ENCODE measurements around the gene HOXB9. TPM values are rescaled to one million over a fixed set of nuclear protein-coding genes. Genes with fewer than 3 reads are reported as not detected.

Gene HOXB9
- total RNA-seq, 1 donor from 2014 or later, result not detected

DNA sequence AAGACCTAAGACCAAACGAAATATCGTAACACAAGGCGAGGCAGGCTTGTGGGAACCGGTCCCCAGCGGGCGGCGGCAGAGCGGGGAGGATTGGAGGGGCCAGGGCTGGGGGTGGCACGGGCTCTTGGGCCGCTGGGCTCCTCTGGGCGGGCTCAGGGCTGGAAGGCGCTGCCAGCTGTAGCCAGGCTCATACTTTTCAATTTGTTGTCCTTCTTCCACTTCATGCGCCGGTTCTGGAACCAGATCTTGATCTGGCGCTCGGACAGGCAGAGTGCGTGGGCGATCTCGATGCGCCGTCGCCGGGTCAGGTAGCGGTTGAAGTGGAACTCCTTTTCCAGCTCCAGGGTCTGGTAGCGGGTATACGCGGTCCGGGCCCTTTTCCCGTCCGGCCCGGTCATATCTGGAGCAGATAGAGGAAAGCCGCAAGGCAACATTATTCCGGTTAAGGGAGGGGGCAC is 34.1 kb downstream of the HOXB9 start:
- intact Hi-C loops (cut with DNase I), result loop anchor here (10.0 kb wide), 1 partner anchor 247 kb away; no protein-coding TSS in a partner anchor
- ATAC-seq (ENCODE audit: poor library complexity), result no peak
- DNase-seq, result no peak

DNA sequence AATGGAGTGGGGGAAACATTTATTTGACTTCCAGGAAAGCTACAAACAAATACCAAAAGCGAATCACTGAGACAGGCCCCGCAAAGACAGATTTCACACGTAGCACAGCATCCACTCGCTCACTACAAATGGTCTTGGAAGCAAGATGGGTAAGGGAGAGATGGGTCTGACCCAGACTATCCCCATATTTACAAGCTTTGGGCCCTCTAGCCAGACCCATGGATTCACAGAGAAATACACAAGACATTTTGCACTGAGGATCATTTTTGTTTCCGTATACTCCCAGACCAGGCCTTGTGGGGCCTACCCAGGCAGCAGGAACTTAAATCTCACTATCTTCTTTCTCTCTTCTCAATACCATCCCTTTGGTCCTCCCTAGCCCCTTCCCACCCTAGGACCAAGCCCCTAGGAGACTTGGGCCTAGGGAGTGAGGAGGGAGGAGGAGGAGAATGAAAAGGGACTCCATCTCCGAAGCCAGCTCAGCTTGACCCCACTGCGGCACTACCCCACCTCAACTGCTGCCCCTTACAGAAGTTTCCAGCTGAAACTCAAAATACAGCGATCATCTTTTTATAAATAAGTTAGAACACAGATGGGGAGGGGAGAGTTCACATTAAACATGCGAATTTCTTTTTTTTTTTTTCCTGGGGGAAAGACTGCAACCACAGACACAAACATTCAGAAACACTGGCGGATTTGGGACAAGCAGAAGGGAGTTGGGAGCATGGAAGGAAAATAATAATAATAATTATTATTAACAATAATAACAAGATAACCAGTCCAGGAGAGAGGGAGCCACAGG is 34.7 kb downstream of the HOXB9 start:
- no peak for DNase-seq
- no peak for ATAC-seq (ENCODE audit: poor library complexity)
- intact Hi-C loops (cut with DNase I), result loop anchor here (10.0 kb wide), 1 partner anchor 247 kb away; no protein-coding TSS in a partner anchor

DNA sequence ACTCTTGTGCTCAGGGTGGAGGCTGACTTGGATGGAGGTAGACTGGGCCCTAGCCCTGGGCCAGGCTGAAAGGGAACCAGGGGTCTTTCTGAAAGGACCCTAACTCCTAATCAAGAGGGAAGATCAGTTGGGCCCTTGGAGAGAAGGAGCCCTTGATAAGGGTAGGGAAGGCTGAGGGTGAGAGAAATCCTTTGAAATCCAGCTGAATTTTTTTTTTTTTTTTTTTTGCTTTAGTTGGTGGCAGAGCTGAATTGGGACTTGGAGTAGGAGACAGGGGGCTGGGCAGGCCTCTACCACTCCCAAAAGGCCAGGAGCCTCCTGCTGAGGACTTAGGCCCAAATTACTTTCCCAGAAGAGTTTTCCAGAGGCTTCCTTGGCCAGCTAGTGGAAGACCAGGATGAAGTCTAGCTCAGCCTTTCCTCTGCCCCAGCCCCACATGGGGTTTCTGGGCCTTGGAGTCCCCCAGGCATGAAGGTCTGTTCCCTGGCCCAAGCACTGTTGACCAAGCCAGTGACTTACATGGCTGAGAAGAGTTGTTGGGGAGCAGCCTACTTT is 35.5 kb downstream of the HOXB9 start:
- intact Hi-C loops (cut with DNase I), result loop anchor here (10.0 kb wide), 1 partner anchor 246 kb away; no protein-coding TSS in a partner anchor
- no peak for DNase-seq
- no peak for ATAC-seq (ENCODE audit: poor library complexity)

DNA sequence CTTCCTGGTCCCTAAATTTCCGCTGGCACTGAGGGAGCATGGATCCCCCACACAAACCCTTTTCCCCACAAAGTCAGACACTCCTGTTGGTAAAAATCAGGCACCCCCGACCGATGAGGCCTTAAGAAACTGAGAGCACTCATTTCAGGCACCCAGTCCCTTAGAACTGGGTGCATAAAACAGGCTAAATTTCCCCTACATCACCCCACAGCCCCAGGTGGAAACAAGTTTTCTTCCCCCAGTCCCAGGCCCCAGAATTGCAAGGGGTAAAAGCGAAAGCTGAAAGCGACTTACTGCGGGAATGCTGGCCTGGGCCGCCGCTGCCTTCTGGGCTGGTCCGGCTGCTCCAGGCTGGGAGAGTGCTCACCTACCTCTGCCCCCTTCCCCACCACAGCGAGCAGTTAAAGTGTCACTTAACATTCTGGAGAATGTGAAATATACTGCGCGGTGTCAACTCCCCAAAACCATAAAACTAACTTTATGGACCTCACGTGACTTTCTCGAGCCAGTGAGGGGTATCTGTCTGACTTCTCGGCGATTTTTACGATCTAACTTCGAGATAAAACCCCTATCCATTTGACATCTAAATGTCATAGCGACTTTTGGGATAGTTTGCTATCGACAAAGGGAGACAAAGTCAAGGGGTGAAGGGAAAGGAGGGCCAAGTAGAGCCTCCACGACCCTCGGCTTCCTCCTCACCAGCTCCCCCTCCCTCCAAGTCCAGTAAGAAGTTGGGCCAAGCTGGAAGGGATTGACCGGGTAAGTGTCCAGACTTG is 36.1 kb downstream of the HOXB9 start, which contains the start of gene HOXB3:
Gene HOXB3, minus strand, starts transcription at position 411 of the 776 bp plus-strand sequence. CDS start 37,767 bp downstream, outside the sequence.
- ATAC-seq (ENCODE audit: poor library complexity) (no peak), DNase-seq (no peak)
- intact Hi-C loops (cut with DNase I), result loop anchor here (10.0 kb wide), 1 partner anchor 245 kb away; no protein-coding TSS in a partner anchor

DNA sequence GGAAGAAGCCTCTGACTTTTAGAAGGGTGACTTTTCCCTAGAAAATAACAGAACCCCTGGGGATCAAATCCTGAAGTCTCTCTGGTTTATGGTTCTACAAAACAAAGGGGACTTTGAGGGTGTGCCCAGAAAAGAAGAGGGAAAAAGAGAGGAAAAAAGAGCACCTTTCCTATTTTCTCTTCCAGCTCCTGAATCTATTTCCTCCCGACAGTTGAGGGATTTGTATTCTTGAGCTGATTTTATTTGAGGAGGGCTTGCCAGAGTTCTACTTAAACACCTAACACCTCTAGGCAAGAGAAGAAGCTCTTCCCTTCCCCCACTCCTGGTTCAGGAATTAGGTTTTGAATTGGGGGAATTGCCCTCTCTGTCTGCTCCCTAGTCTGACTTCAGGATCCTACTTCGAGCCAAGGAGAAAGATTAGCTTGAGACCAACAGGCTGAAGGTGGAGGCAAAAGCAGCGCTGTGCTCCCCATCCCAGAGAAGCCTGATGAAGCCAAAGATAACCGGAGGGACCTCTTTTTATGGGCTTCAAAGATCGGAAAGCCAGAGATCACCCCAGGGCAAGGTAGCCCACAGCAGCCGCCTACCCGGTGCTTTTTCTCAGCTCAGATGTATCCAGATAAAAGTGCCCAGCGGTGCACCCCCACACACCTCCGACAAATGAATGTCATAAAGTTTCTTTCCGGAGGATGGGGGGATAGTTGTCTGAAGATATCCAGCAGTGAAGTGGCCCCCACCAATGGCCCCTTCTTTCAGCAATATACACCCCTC is 36.9 kb downstream of the HOXB9 start:
- intact Hi-C loops (cut with DNase I), result no loop called here
- ATAC-seq (ENCODE audit: poor library complexity), result no peak
- DNase-seq, result no peak

DNA sequence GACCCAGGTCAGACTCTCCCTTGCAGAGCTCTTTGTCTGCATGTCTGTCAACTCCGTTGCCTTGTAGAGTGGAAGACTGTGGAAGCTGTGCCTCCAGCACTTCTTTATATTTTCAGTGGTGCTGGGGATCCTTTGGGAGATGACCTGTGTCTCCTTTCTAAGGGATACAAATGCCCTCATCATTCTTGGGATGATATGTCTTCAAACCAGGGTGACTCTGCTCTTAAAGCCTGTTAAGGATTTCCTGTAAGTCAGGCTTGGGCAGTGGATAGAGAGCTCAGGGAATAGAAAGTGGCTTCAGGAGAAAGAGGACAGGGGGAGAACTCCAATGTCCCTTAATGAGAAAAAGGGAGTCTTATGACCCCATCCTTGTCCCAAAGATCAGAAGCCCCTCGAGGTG is 37.6 kb downstream of the HOXB9 start:
- DNase-seq (no peak), ATAC-seq (ENCODE audit: poor library complexity) (no peak)
- intact Hi-C loops (cut with DNase I), result no loop called here

DNA sequence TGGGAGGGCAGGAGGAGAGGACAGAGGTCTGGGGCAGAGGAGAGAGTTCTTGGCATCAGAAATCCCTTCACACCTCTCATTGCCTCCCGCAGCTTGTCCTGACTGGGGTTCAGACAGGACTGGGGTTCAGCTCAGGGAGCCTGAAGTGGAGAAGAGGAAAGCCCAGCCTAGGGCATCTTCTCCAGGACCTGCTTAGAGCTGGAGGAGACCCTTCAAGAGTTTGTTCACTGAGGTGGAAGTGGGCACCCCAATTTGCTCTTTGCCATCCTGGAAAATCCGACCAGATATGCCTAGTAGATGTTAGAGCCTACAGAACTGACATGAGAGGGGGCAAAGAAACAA is 38.1 kb downstream of the HOXB9 start:
- intact Hi-C loops (cut with DNase I), result no loop called here
- DNase-seq (no peak), ATAC-seq (ENCODE audit: poor library complexity) (no peak)

DNA sequence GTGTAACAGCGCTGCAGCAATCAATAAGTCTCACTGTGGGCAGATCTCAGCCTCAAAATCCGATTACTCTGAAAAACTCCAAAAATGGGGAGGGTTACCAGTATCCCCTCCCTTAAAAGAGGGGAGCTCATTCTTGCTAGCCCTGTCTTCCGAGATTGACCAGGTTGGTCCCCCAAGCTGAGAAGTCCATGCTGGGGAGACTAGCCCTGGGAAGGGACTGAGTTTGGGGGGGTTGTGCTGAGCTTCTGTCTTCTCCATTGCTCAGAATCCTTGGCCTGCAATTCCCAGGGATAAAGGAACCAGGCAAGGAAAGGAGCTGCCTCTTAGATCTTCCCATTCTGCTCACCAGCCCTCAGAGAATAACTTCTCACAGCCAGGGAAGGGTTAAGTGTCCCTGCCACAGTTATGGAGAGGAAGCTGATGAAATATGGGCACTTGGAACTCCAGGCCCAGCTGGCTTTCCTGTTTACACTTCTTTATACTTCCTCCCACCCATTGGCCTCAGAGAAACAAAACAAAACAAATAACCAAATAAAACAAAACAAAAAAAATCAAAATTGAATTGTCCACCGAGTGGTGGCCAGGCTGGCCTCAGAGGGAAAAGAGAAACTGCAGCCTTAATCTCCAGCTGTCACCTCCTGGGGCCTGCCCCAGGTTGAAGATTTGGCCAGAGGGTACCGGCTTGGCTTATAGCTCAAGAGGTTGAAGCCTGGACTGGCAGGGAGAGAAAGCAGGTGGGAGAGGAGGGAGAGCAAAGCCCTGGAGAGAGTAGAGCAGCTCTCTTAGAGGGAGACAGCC is 38.7 kb downstream of the HOXB9 start:
- DNase-seq (no peak), ATAC-seq (ENCODE audit: poor library complexity) (no peak)
- intact Hi-C loops (cut with DNase I), result no loop called here

DNA sequence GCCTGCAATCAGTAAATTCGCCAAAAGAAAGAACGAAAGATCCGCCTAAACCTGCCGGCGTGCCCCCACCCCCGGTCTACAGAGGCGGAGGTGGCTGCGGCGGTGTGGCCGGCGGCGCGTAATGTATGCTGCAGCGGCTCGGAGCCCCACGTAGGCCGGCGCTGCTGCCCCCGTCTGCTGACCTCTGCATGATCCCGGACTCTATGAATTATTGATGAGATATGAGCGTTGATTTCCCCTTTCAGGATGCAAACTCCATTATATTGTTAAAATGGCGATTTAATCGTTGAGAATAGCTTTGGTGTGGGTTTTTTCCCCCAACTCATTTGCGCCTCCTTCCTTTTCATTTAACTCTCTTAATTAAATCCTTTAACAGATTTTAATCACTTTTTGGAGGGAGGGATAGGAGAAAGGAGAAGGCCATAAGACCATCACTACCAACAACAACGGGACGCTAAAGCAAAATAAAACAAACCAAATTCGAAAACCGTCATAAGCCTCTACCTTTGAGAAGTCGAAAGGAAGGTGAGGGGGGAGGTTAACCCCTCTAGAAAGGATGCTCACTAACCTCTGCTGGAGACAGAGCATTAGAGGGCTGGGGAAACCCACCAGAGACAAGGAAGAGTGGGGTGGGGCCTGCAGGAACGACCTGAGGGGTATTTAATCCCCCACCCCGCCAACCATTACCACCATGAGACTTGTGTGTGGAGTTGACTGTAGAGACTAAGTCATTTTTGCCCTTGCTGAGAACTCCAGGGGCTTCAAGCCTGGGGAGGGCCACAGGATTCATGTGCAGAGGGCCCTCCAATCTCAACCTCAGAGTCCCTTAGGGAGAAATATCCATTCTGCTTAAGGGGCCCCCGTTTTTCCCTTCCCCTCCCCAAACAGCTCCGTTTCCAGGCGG is 39.6 kb downstream of the HOXB9 start:
- intact Hi-C loops (cut with DNase I), result no loop called here
- DNase-seq (no peak), ATAC-seq (ENCODE audit: poor library complexity) (no peak)

DNA sequence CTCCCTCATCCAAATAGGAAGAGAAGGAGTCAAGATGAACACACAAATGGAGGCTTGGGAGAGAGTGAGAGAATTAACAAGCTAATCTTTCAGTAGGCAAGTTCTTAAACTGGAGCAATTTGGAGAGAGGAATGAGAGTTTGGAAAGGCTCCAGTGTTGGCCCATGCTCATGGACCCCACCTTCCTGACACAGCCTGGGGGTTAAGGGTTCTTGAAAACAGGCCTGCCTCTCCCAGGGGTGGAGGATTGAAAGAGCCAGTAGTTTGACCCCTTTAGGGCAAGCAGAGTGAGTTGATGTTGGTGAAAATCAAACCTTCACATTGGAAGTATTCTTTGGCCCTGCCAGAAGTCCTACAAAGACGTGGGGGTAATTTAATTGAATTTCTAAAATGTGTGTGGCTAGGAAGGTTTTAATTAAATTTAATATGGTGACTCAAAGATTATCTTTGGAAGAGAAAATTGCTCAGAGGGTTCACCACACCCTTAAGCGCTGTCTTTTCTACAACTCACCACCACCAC is 41.9 kb downstream of the HOXB9 start:
- DNase-seq, result no peak
- ATAC-seq (ENCODE audit: poor library complexity), result no peak
- intact Hi-C loops (cut with DNase I), result no loop called here

DNA sequence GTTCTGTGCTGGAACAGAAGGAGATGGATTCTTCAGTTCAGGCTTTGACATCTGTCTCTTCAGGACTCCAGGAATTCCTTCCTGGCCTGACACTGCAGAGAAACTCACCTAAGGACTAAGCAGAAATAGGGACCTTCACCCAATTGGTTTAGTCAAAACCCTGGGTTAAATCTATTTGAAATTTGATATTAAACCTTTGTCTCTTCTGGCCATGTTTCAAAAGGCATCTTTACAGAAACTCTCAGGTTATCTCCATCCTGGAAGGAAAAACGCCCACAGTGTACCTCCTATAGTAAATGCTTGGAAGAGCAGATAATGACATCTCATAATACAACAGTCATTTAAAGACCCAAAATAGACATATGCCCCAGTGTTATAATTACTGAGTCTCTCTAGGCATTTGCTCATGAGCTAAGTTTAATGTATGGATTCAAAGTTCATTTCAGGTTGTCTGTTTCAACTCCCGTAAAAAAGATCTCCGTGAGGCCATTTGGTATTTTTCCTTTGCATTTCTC is 42.4 kb downstream of the HOXB9 start:
- intact Hi-C loops (cut with DNase I), result no loop called here
- no peak for ATAC-seq (ENCODE audit: poor library complexity)
- DNase-seq, result no peak

DNA sequence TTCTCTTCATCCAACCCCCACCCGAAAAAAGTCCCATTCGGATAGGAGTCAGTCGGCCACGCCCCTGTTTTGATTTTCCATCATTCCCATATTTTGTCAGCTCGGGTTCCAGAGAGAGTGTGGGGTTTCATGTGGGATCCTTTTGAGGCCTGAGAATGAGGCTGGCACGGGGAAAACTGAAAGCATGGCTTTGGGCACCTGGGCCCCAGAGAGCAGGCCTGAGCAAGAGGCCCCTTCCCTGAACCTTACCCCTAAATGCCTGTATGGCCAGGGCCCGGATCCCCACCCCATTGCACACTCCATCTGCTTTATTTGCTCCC is 43.4 kb downstream of the HOXB9 start:
- no peak for DNase-seq
- intact Hi-C loops (cut with DNase I), result no loop called here
- no peak for ATAC-seq (ENCODE audit: poor library complexity)

DNA sequence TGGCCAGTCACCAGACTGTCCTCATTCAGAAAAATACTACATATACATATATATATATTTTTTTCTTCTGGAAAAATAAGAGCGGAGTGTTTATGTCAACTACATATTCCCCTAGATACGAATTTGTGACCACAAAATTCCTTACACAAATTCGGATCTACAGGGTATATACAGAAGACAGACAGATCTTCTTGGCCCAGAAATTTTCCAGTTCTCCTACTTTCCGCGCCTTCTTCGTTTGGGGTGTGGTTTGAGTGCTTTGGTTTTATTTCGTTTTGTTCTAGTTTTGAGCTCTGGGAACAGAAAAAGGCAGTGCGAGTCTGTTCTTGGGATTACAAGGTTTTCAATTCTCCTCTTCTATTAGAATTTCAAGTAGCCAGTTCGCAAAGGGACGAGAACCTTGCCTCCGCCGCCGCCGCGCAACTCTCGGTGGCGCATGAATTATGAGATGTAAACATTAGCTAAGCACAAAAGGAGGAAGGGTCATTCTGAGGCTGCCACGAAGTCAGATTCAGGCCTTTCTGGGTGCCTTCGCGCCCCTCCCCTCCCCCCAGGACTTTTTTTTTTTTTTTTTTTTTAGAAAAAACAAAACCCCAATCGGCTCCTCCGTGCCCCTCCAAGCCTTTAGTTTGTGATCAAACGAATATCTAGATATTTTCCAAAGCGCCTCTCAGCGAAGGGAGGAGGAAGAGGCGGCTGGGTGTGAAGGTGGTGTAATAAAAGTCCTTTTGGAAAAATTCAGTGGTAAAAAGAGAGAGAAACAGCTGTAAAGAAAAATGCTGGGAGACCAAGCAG is 46.2 kb downstream of the HOXB9 start:
- no peak for DNase-seq
- no peak for ATAC-seq (ENCODE audit: poor library complexity)
- intact Hi-C loops (cut with DNase I), result no loop called here

DNA sequence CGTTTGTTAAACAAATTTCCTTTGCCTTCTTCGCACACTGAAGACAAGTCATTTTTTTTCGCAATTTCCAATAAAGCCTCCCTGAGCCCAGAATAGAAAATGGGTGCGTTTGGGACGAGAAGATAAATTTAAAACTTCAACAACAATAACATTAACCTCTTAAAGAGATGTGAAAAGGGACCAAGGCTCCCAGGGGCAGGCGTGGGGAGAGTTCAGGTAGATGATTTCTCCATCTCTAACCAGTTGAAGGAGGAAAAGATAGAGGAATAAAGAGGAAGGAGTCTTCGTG is 46.7 kb downstream of the HOXB9 start:
- no peak for ATAC-seq (ENCODE audit: poor library complexity)
- no peak for DNase-seq
- intact Hi-C loops (cut with DNase I), result no loop called here

DNA sequence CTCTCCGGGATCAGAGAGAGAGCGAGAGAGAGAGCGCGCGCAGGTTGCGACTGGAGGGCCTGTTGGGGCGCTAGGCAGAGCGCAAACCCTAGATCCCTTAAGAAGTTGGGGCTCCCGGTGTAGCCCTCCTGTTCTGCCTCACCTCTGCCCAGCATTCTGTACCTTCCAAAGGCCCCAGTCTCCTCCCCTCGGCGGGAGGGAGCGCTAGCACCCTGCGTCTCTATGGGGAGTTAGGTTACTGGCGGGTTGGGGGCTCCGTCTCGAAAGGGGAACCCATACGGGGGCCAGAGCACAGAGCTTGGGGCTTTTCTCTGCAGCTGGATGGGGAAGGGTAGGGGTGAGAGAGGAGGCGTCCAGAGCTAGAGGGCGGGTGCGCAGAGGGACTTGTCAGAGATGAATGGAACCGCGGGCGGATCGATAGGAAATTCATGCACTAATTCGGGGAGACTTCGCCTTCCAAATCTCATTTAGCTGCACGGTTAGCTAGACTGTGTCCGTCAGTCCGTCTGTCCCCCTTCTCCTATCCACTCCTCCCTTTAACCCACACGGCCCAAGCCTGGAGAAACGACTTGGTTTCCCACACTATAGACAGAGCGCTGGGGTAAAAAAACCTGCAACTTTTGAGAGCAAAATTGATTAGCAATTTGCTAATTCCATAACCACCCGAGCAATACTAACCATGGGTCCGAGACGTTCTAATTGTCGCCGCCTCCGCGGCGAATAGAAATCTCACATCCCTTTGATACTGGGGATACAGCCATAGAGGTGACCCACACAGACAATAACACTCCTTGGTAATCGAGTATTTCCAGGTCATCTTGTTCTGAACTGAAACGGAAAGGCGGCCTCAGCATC is 47.3 kb downstream of the HOXB9 start:
- DNase-seq (no peak), ATAC-seq (ENCODE audit: poor library complexity) (no peak)
- intact Hi-C loops (cut with DNase I), result no loop called here
